Esophagus muscularis mucosa (tissue), 4 donors: ENCODE measurements around the gene DEFB124. TPM values are rescaled to one million over a fixed set of nuclear protein-coding genes. Genes with fewer than 3 reads are reported as not detected.

Experiments used
- DNase-seq: peaks from one replicate; pipeline ENCODE4 v3.0.0-alpha.2; 2017; ENCODE audit errors: extremely low spot score
- H3K27ac ChIP-seq, 4 donors: fragments of 200-600 bp; sonication (generic); replicated peaks in 1 of 4; 1 replicate in 3 of 4; 2 replicates in 1 of 4; pipeline ENCODE4 v1.5.1; 2016 to 2019; ENCODE audit warnings: mild to moderate bottlenecking in 1 of 4
- H3K27me3 ChIP-seq, 4 donors: fragments of 200-600 bp; sonication (generic); one replicate each; pipeline versions ENCODE4 v1.5.1 to v1.6.0; 2016 to 2019
- H3K36me3 ChIP-seq, 4 donors: fragments of 200-600 bp; sonication (generic); one replicate each; pipeline ENCODE4 v1.5.1; 2016 to 2019
- H3K4me1 ChIP-seq, 4 donors: fragments of 200-600 bp; sonication (generic); one replicate each; pipeline ENCODE4 v1.5.1; 2016 to 2019
- H3K4me3 ChIP-seq, 4 donors: fragments of 200-600 bp; sonication (generic); 1 replicate in 2 of 4; 2 replicates in 2 of 4; pipeline ENCODE4 v1.5.1; 2016 to 2019; ENCODE audit warnings: mild to moderate bottlenecking in 4 of 4, moderate library complexity in 1 of 4
- H3K9me3 ChIP-seq, 4 donors: fragments of 200-600 bp; sonication (generic); 1 replicate in 3 of 4; 2 replicates in 1 of 4; pipeline ENCODE4 v1.5.1; 2016 to 2019
- EP300 ChIP-seq: sonication (generic); formaldehyde crosslinking; IDR thresholded peaks from one replicate; pipeline ENCODE4 v1.6.1; 2017; ENCODE audit warnings: antibody characterized with exemption
- POLR2A ChIP-seq: fragments of 450-650 bp; IDR thresholded peaks from one replicate; pipeline ENCODE4 v1.6.1; 2017; ENCODE audit warnings: antibody characterized with exemption, moderate library complexity, mild to moderate bottlenecking, low read depth
- POLR2AphosphoS5 ChIP-seq, 2 donors: sonication (generic); formaldehyde crosslinking; IDR thresholded peaks; one replicate each; pipeline ENCODE4 v1.6.1; 2017; ENCODE audit warnings: antibody characterized with exemption in 2 of 2
- WGBS: methylation state at CpG from one replicate; pipeline ENCODE4 v1.1.5; 2018; 5-methylcytosine and 5-hydroxymethylcytosine counted together
- intact Hi-C: fragments of 100-400 bp; cut with DNase I; formaldehyde crosslinking; loops from one replicate; pipeline ENCODE4 v1.15.1; 2023
- total RNA-seq, 4 donors: library from RNA; depleted of rRNA; stranded (reverse); fragments of >200 nt; gene quantifications; one replicate each; pipeline versions ENCODE4 v1.1.0 to v1.2.1, GENCODE V29; 2016
- TF ChIP-seq, protein P1 (sequence below), 3 experiments: fragments of 200-600 bp in 2 of 3; fragments of 450-650 bp in 1 of 3; sonication (generic) in 2 of 3; IDR thresholded peaks; one replicate each; pipeline ENCODE4 v1.5.1; 2017 to 2019; ENCODE audit warnings: antibody characterized with exemption in 3 of 3, mild to moderate bottlenecking in 2 of 3, moderate library complexity in 1 of 3

Gene DEFB124
- total RNA-seq, 4 donors from 2014 or later, result not detected

GRCh38 chr20:31484001-31484400 lies 9.1 kb upstream of the DEFB124 start:
- 51% methylated on average over 18 of the region's 36 CpGs for WGBS
- peaks cover 10 to 25% (median 20%) of the 10 kb centered on the region in 4 donors for H3K4me1 ChIP-seq
- no peaks in the 10 kb centered on the region for H3K27me3 ChIP-seq
- peak overlapping the region; percentile 50 to 78 (median 68) for H3K27ac ChIP-seq
- no peaks in the 10 kb centered on the region for H3K36me3 ChIP-seq
- no peaks in the 10 kb centered on the region for H3K9me3 ChIP-seq
- TF ChIP-seq, protein P1, sequence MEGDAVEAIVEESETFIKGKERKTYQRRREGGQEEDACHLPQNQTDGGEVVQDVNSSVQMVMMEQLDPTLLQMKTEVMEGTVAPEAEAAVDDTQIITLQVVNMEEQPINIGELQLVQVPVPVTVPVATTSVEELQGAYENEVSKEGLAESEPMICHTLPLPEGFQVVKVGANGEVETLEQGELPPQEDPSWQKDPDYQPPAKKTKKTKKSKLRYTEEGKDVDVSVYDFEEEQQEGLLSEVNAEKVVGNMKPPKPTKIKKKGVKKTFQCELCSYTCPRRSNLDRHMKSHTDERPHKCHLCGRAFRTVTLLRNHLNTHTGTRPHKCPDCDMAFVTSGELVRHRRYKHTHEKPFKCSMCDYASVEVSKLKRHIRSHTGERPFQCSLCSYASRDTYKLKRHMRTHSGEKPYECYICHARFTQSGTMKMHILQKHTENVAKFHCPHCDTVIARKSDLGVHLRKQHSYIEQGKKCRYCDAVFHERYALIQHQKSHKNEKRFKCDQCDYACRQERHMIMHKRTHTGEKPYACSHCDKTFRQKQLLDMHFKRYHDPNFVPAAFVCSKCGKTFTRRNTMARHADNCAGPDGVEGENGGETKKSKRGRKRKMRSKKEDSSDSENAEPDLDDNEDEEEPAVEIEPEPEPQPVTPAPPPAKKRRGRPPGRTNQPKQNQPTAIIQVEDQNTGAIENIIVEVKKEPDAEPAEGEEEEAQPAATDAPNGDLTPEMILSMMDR (IDR thresholded peaks at IDR 0.05), result no peak
- no peak for TF ChIP-seq POLR2AphosphoS5 (IDR thresholded peaks at IDR 0.05)
- no peak for TF ChIP-seq EP300
- DNase-seq, result no peak
- H3K4me3 ChIP-seq, result no peak overlapping the region
- intact Hi-C loops, result no loop called here

DNA sequence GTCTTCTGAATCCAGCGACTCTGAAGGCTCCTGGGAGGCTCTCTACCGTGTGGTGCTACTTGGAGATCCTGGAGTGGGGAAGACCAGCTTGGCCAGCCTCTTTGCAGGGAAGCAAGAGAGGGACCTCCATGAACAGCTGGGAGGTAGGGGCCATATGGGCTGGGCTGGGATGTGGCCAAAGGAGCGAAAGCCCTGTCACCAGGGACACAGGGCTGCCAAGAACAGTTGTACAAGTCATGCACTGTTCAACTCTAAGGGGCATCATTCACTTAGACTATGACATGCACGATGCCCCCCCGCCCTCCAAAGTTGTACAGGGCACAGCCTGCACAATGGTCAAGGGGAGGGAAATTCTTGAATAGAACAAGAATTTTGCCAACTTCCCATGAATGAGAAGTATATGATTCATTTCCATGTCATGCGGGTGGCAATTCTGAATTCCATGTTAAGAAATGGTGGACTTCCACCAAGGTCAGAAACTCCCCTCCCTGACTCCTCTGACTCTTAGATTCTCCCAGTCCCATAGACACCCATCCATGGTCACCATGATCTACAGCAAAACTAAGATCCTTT lies 1.8 kb upstream of the DEFB124 start:
- DNase-seq, result no peak
- H3K27ac ChIP-seq, result peak overlapping the region; percentile 44 to 77 (median 68)
- no peaks in the 10 kb centered on the region for H3K9me3 ChIP-seq
- intact Hi-C loops, result no loop called here
- 76% methylated on average over 4 of the region's 6 CpGs for WGBS
- peak overlapping the region; percentile 52 to 66 (median 60) for H3K4me3 ChIP-seq
- no peaks in the 10 kb centered on the region for H3K36me3 ChIP-seq
- TF ChIP-seq POLR2A (no peak), EP300 (no peak), POLR2AphosphoS5 (IDR thresholded peaks at IDR 0.05) (no peak)
- TF ChIP-seq, protein P1 (IDR thresholded peaks at IDR 0.05), result no peak
- H3K4me1 ChIP-seq, result peaks cover 8 to 39% (median 23%) of the 10 kb centered on the region in 4 donors
- H3K27me3 ChIP-seq, result peaks cover 0 to 21% (median 8%) of the 10 kb centered on the region in 4 donors

DNA sequence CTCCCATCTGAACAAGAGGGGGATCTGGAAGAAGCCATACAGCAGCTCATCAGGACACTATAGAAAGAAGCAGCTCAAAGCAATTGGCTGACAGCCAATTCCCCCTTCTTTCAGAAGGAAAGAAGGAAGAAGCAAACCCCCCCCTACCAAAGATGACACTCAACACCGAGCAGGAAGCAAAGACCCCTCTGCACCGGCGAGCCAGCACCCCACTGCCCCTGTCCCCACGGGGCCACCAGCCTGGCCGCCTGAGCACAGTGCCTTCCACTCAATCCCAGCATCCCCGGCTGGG lies 1.3 kb upstream of the DEFB124 start:
- Histone ChIP-seq H3K9me3 (no peaks in the 10 kb centered on the region), H3K4me3 (peak overlapping the region; percentile 52 to 66 (median 60)), H3K36me3 (no peaks in the 10 kb centered on the region), H3K27ac (peak overlapping the region; percentile 41 to 77 (median 68)), H3K27me3 (peaks cover 0 to 21% (median 8%) of the 10 kb centered on the region in 4 donors), H3K4me1 (peaks cover 8 to 39% (median 23%) of the 10 kb centered on the region in 4 donors)
- no peak for DNase-seq
- intact Hi-C loops, result no loop called here
- TF ChIP-seq EP300 (no peak), POLR2AphosphoS5 (IDR thresholded peaks at IDR 0.05) (no peak)
- 86% methylated on average over 6 of the region's 6 CpGs for WGBS

DNA sequence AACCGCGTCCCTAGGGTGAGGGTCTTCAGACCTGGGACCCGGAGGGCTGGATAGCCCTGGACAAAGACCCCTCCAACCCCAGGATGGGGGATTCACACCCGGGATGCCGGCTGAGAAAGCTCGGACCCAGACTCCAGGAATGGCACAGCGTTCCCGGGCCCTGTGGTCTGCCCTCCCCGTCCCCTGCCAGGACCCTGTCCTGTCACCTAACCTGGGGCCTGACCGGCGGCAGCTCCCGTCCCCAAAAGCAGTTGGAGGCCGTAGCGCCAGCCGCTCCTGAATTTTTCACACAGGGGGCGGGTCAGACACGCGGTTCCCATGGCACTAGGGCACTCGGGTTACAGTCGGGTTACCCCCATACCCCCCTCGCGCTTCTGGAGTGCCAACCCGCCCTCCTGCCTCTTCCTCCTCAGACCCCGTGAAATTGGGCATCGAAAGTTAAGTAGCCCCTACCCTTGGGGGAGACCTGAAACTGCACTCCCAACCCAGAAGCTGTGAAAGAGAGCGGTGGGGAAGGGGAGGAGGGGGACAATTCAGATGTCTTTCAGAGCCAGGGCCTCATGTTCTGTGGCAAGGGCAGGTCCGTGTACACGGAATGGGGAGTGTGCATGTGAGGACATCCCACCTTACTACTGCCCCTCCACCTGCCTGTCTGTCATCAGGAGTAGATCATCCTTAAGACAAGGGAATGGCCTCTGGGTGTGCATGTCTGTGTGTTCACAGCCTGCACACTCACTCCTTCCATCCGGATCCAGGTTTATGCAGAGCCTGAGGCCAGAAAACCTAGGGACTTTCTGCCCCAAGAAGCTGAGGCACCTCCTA lies 756 bp upstream of the DEFB124 start:
- H3K4me1 ChIP-seq, result peaks cover 8 to 39% (median 23%) of the 10 kb centered on the region in 4 donors
- no peaks in the 10 kb centered on the region for H3K36me3 ChIP-seq
- no peak for DNase-seq
- H3K4me3 ChIP-seq, result peak overlapping the region; percentile 52 to 66 (median 60)
- WGBS, result 14% methylated on average over 21 of the region's 29 CpGs
- intact Hi-C loops, result no loop called here
- peaks cover 0 to 21% (median 8%) of the 10 kb centered on the region in 4 donors for H3K27me3 ChIP-seq
- peak overlapping the region; percentile 67 to 77 (median 74) for H3K27ac ChIP-seq
- TF ChIP-seq POLR2A (no peak), POLR2AphosphoS5 (IDR thresholded peaks at IDR 0.05) (no peak)
- TF ChIP-seq, protein P1 (IDR thresholded peaks at IDR 0.05), result no peak
- no peaks in the 10 kb centered on the region for H3K9me3 ChIP-seq

DNA sequence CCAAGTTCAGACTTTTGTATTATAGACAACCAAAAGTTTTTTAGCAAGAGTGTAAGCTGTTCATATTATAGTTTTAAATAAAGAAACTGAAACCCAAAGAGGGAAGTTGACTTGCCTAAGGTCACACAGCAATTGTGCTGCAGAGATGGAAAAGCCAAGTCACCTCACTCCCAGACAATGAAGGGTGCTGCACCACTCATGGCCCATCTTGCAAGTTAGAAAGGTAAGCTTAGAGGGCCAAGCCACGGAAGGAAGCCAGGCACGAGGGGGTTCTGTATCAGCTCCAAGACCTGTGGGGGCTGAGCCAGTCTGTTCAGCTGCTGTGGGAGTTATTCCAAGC lies 860 bp downstream of the DEFB124 start:
- Histone ChIP-seq H3K4me3 (no peak overlapping the region), H3K27me3 (peaks cover 0 to 21% (median 8%) of the 10 kb centered on the region in 4 donors), H3K36me3 (no peaks in the 10 kb centered on the region), H3K27ac (peak overlapping the region in 1 of 4 donors; percentile 77), H3K9me3 (no peaks in the 10 kb centered on the region), H3K4me1 (peaks cover 8 to 39% (median 23%) of the 10 kb centered on the region in 4 donors)
- WGBS, result 66% methylated on average over 2 of the region's 2 CpGs
- TF ChIP-seq, protein P1 (IDR thresholded peaks at IDR 0.05), result no peak
- TF ChIP-seq POLR2AphosphoS5 (IDR thresholded peaks at IDR 0.05) (no peak), POLR2A (no peak), EP300 (no peak)
- DNase-seq, result no peak
- intact Hi-C loops, result no loop called here
